ENCODE results near the gene DHDH. TPM values are rescaled to one million over a fixed set of nuclear protein-coding genes. Genes with fewer than 3 reads are reported as not detected.

Gene DHDH
- total RNA-seq, 1 experiment from 2014 or later: 0.24 TPM

Small RNAs within 50 kb of the gene (small RNA-seq; reads per million reads assigned to genes)
- 0 reads per million in 2 experiments for gene AC026803.1

Other genes with a start within 250 kb of the DHDH start
- gene FUT2, start 237.7 kb upstream of the DHDH start, total RNA-seq (2014; rRNA removed; shearing (Covaris generic)): not detected in 2 replicates
- 0.35 and 0.50 TPM in 2 replicates for gene MAMSTR, start 214.0 kb upstream of the DHDH start, total RNA-seq (2014; rRNA removed; shearing (Covaris generic))
- gene RASIP1, start 193.1 kb upstream of the DHDH start, total RNA-seq (2014; rRNA removed; shearing (Covaris generic)): 0.71 and 1.2 TPM in 2 replicates
- not detected in 2 replicates for gene IZUMO1, start 186.8 kb upstream of the DHDH start, total RNA-seq (2014; rRNA removed; shearing (Covaris generic))
- gene FUT1, start 181.1 kb upstream of the DHDH start, total RNA-seq (2014; rRNA removed; shearing (Covaris generic)): 0.11 and 0.16 TPM in 2 replicates
- not detected in 2 replicates for gene FGF21, start 178.2 kb upstream of the DHDH start, total RNA-seq (2014; rRNA removed; shearing (Covaris generic))
- gene BCAT2, start 122.7 kb upstream of the DHDH start, total RNA-seq (2014; rRNA removed; shearing (Covaris generic)): 12.5 and 14.4 TPM in 2 replicates
- gene HSD17B14, start 97.2 kb upstream of the DHDH start, total RNA-seq (2014; rRNA removed; shearing (Covaris generic)): 53.9 and 58.9 TPM in 2 replicates
- 3.0 and 3.1 TPM in 2 replicates for gene PLEKHA4, start 65.1 kb upstream of the DHDH start, total RNA-seq (2014; rRNA removed; shearing (Covaris generic))
- 26.3 and 30.2 TPM in 2 replicates for gene PPP1R15A, start 61.3 kb upstream of the DHDH start, total RNA-seq (2014; rRNA removed; shearing (Covaris generic))
- gene TULP2, start 35.0 kb upstream of the DHDH start, total RNA-seq (2014; rRNA removed; shearing (Covaris generic)): not detected in 2 replicates
- 164 and 168 TPM in 2 replicates for gene NUCB1, start 33.4 kb upstream of the DHDH start, total RNA-seq (2014; rRNA removed; shearing (Covaris generic))
- 90.3 and 108 TPM in 2 replicates for gene BAX, start 21.2 kb downstream of the DHDH start, total RNA-seq (2014; rRNA removed; shearing (Covaris generic))
- 1,840 and 1,902 TPM in 2 replicates for gene FTL, start 31.6 kb downstream of the DHDH start, total RNA-seq (2014; rRNA removed; shearing (Covaris generic))
- 29.3 and 33.1 TPM in 2 replicates for gene GYS1, start 59.6 kb downstream of the DHDH start, total RNA-seq (2014; rRNA removed; shearing (Covaris generic))
- 199 and 203 TPM in 2 replicates for gene RUVBL2, start 60.2 kb downstream of the DHDH start, total RNA-seq (2014; rRNA removed; shearing (Covaris generic))
- gene LHB, start 83.4 kb downstream of the DHDH start, total RNA-seq (2014; rRNA removed; shearing (Covaris generic)): not detected in 2 replicates
- gene CGB3, start 90.6 kb downstream of the DHDH start, total RNA-seq (2014; rRNA removed; shearing (Covaris generic)): not detected in 2 replicates
- not detected in 2 replicates for gene CGB2, start 98.2 kb downstream of the DHDH start, total RNA-seq (2014; rRNA removed; shearing (Covaris generic))
- gene CGB1, start 103.2 kb downstream of the DHDH start, total RNA-seq (2014; rRNA removed; shearing (Covaris generic)): not detected in 2 replicates
- gene CGB5, start 110.1 kb downstream of the DHDH start, total RNA-seq (2014; rRNA removed; shearing (Covaris generic)): not detected in 2 replicates
- not detected in 2 replicates for gene CGB8, start 115.4 kb downstream of the DHDH start, total RNA-seq (2014; rRNA removed; shearing (Covaris generic))
- gene CGB7, start 124.0 kb downstream of the DHDH start, total RNA-seq (2014; rRNA removed; shearing (Covaris generic)): not detected in 2 replicates
- not detected in 2 replicates for gene NTF4, start 131.1 kb downstream of the DHDH start, total RNA-seq (2014; rRNA removed; shearing (Covaris generic))
- gene KCNA7, start 139.0 kb downstream of the DHDH start, total RNA-seq (2014; rRNA removed; shearing (Covaris generic)): 0.03 TPM in 2 replicates
- gene SNRNP70, start 151.8 kb downstream of the DHDH start, total RNA-seq (2014; rRNA removed; shearing (Covaris generic)): 141 and 179 TPM in 2 replicates
- gene LIN7B, start 180.7 kb downstream of the DHDH start, total RNA-seq (2014; rRNA removed; shearing (Covaris generic)): 5.6 and 6.4 TPM in 2 replicates
- gene C19orf73, start 185.4 kb downstream of the DHDH start, total RNA-seq (2014; rRNA removed; shearing (Covaris generic)): 1.1 and 1.8 TPM in 2 replicates
- gene PPFIA3, start 185.8 kb downstream of the DHDH start, total RNA-seq (2014; rRNA removed; shearing (Covaris generic)): 8.8 and 9.9 TPM in 2 replicates
- not detected in 2 replicates for gene HRC, start 221.7 kb downstream of the DHDH start, total RNA-seq (2014; rRNA removed; shearing (Covaris generic))
- gene TRPM4, start 224.1 kb downstream of the DHDH start, total RNA-seq (2014; rRNA removed; shearing (Covaris generic)): 3.4 and 3.5 TPM in 2 replicates

All from SK-MEL-5 (cell line).